GM18907 (cell line): ENCODE data around the gene NAV1.
"Not testable (repeated sequence)": the region's sequence is repeated elsewhere in the genome, so short reads cannot be mapped to it uniquely, and the experiment has no call there.

Source experiments
- ATAC-seq: cut with Tn5 transposase; IDR thresholded peaks from one replicate; pipeline ENCODE4 v1.9.1; 2021; ENCODE audit warnings: mild to moderate bottlenecking, moderate library complexity; ENCODE audit not compliant: unreplicated experiment

NAV1 gene

DNA sequence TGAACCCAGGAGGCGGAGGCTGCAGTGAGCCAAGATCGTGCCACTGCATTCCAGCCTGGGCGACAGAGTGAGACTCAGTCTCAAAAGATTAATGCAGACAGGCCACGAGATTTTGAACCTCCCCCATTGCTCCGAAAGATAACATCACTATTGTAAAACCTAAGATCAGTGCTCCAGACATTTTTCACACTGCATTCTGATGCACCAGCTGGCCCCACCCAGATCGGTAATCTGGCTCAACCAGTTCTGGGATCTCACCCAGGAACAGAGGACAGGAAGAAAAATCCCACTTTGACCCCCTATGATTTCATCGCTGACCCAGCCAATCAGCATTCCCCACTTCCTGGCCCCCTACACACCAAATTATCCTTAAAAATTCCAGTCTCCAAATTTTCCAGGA is 21.3 kb upstream of the NAV1 start:
- ATAC-seq: no peak

DNA sequence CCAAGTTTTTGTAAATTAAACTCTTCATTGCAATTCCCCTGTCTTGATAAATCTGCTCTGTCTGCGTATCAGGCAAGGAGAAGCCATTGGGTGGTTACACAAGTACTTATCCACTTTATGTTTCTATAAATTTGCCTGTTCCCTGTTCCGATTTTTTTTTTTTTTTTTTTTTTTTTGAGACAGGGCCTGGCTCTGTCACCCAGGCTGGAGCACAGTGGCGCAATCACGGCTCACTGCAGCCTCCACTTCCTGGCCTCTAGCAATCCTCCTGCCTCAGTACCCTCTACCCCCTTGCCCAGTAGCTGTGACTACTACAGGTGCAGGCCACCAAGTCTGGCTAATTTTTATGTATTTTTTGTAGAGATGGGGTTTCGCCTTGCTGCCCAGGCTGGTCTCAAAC is 20.9 kb upstream of the NAV1 start:
- ATAC-seq: no peak

GRCh38 chr1:201520046-201520575 is 18.8 kb upstream of the NAV1 start:
- ATAC-seq: not testable (repeated sequence)

GRCh38 chr1:201525193-201525778 is 13.6 kb upstream of the NAV1 start:
- ATAC-seq: no peak

- no peak for ATAC-seq
Observed at GRCh38 chr1:201527879-201528278, 11.0 kb upstream of the NAV1 start.

GRCh38 chr1:201528631-201529252 is 10.2 kb upstream of the NAV1 start:
- no peak for ATAC-seq

GRCh38 chr1:201530741-201531531 is 8.0 kb upstream of the NAV1 start:
- no peak for ATAC-seq

DNA sequence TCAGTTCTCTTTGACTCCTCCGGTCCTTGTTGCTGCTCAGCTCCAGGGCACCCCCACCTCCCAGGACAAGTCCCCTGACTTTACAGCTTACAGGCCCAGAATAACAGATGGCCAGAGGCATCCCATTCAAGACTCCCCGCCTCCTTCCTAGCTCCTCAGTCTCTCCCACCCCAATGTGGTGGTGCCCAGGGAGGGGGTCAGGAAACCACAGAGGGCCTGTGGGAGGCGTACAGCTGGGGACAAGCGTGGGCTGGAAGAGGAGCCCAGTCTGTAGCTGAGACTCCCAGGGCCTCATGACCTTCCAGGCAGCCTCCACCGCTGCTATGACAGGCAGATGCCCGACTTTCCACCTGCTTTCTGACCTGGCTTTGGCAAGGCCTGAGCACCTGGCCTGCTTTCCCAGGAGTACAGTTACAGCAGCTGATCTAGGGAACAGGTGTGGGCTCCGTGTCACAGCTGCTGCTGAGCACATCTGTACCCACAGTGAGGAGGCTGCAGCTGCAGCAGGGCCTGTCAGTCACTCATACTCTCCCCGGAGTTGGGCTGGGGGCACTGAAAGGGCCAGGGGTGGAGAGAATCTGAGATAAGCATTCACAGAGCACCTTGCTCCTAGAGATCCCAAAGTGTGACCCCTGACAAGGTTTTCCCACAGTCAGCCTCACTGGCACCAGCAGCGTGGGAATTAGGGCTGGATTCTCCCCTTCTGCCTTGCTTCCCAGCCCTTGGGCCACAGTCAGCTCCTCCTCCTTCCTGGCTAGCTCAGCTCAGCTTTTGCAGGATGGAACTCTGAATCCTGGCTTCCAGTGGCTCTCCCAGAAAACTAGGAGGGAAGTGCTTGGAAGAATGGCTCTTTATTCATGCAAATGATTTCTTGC is 7.1 kb upstream of the NAV1 start:
- no peak for ATAC-seq

- no peak for ATAC-seq
Observed at GRCh38 chr1:201533836-201534235, 5.1 kb upstream of the NAV1 start.

- ATAC-seq: no peak
Observed at GRCh38 chr1:201535046-201535918, 3.6 kb upstream of the NAV1 start.

DNA sequence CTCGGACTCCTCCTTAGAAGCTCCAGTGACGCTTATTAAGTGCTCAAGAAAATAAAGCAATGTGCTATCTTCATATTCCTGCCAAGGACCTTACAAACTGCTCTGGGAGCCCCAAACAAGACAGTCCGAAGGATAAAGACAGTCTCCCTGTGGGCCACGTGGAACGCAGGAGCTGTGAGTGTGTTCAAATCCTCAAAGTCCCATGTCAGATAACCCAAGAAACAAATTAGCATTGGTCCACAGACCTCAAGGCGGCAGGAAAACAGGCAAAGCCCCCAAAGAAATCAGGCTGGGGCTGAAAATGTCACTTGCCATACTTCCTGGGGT is 3.0 kb upstream of the NAV1 start:
- no peak for ATAC-seq

DNA sequence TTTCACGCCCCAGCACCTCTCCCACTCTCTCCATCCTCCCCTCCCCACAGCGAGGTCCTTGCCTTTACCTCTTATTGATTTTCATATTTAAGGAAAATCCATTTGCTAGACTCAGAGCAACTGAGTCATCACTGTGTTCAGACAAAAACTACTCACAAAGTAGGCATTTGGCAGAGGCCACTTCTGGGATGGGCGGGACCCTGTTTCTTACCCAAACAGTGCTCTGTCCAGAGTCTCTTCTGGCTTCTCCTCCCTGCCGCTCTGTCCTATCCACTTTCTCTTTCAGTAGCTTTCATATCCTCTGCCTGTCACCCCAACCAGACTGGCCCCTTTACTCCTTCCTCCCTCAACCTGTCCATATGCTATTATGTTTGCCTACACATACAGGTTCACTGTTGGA is 2.4 kb upstream of the NAV1 start:
- no peak for ATAC-seq

DNA sequence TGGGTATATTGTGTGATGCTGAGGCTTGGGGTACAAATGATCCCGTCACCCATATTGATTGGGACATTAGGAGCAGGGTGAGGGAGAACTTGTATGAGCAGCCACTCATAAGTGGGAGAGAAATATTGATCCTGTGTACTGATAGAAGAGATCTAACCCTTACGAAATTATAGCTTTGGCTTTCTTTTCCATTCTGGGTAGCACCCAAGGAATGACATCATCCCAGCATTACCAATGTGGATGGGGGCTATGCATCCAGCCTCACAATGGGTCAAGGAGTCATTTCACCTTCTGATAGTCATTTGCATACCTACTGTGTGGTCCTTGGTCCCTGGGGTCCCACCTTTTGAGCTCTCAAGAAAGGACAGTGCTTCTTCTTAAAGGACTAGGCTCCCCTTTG is 1.9 kb upstream of the NAV1 start:
- ATAC-seq: no peak

DNA sequence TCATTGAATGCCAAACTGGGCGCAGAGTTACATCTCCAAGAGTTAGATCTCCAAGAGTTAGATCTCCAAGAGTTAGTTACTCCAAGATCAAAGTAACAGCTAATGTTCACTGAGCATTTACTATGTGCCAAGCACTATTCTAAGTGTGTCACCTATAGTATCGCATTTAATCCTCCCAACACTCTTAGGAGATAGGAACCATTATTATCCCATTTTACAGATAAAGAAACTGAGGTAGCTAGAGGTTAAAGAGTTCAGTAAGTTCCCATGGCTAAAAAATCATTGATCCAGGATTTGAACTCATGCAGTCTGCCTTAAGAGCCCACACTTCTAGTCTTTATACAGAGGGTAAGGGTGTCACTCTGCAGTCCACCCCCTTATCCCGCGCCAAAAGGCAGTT is 1.5 kb upstream of the NAV1 start:
- no peak for ATAC-seq

DNA sequence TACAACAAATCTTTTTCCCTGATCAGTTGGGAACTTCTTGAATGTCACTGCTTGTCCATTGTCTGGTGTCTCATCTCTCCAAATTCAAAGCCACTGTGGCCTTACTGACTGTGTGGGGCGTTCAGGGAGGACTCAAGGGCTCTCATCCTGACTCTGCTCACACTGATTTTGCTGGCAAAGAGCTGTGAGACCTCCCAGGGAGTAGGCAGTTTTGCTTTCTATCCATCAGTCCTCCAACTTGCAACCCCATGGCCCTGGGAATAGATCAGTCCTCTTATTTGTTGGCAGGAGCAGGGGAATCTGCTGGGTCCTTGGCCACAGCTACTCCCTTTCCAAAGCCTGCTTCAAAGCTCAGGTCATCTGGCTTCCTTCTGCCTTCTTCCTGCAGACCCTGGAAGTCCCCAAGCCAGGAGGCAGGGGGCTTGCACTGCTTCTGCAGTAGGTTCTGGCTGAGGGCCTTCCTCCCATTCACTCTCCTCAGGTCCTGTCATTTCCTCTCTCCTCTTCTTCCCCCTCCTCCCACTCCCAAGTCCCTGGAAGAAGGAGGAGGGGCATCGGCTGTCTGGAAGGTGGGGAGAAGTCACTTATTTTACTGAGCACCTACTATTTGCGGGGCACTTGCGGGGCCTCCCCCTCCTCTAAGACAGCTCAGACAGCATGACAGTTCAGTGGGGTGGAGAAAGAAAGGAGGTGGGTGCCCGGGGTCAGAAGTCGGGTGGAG is 876 bp upstream of the NAV1 start:
- no peak for ATAC-seq

- ATAC-seq: no peak
Observed at GRCh38 chr1:201539561-201540431, 869 bp downstream of the NAV1 start.

- no peak for ATAC-seq
Observed at GRCh38 chr1:201540846-201541735, 2.2 kb downstream of the NAV1 start.
